ENCODE results near the gene PHOSPHO2.

- TF ChIP-seq, protein P1, sequence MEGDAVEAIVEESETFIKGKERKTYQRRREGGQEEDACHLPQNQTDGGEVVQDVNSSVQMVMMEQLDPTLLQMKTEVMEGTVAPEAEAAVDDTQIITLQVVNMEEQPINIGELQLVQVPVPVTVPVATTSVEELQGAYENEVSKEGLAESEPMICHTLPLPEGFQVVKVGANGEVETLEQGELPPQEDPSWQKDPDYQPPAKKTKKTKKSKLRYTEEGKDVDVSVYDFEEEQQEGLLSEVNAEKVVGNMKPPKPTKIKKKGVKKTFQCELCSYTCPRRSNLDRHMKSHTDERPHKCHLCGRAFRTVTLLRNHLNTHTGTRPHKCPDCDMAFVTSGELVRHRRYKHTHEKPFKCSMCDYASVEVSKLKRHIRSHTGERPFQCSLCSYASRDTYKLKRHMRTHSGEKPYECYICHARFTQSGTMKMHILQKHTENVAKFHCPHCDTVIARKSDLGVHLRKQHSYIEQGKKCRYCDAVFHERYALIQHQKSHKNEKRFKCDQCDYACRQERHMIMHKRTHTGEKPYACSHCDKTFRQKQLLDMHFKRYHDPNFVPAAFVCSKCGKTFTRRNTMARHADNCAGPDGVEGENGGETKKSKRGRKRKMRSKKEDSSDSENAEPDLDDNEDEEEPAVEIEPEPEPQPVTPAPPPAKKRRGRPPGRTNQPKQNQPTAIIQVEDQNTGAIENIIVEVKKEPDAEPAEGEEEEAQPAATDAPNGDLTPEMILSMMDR (IDR thresholded peaks at IDR 0.05), result no peak
- TF ChIP-seq POLR2AphosphoS5 (IDR thresholded peaks at IDR 0.05), result no peak
Observed at GRCh38 chr2:169694894-169695260, 608 bp downstream of the PHOSPHO2 start.
